ENCODE measurements around the gene CIT.
"Not testable (repeated sequence)": the region's sequence is repeated elsewhere in the genome, so short reads cannot be mapped to it uniquely, and the experiment has no call there.

GRCh38 chr12:119658166-119658565, 219.0 kb downstream of the CIT start:
- not testable (repeated sequence) for TF ChIP-seq YY1 (IDR thresholded peaks at IDR 0.05; ENCODE audit: insufficient read depth, insufficient read length); ZNF274 (IDR thresholded peaks at IDR 0.05; ENCODE audit: low read depth, low read length)
